ENCODE results near the gene TSPEAR.

The TSPEAR gene

GRCh38 chr21:44526096-44526997 lies 185.0 kb downstream of the TSPEAR start:
- TF ChIP-seq CTCF (IDR thresholded peaks at IDR 0.05; ENCODE audit: insufficient read depth, low read depth, low read length, missing control alignments), result no peak
- H3K4me3 ChIP-seq (ENCODE audit: low read length), result no peak overlapping the region
- DNase-seq (ENCODE audit: low read depth), result no peak

- TF ChIP-seq CTCF (IDR thresholded peaks at IDR 0.05; ENCODE audit: insufficient read depth, low read depth, low read length, missing control alignments), result no peak
- no peak overlapping the region for H3K4me3 ChIP-seq (ENCODE audit: low read length)
- DNase-seq (ENCODE audit: low read depth), result no peak
These were observed 185.8 kb downstream of the TSPEAR start for GRCh38 chr21:44525391-44526095.

GRCh38 chr21:44524414-44525371 lies 186.7 kb downstream of the TSPEAR start:
- no peak overlapping the region for H3K4me3 ChIP-seq (ENCODE audit: low read length)
- no peak for TF ChIP-seq CTCF (IDR thresholded peaks at IDR 0.05; ENCODE audit: insufficient read depth, low read depth, low read length, missing control alignments)
- DNase-seq (ENCODE audit: low read depth), result no peak

GRCh38 chr21:44523567-44524413 lies 187.6 kb downstream of the TSPEAR start:
- no peak for TF ChIP-seq CTCF (IDR thresholded peaks at IDR 0.05; ENCODE audit: insufficient read depth, low read depth, low read length, missing control alignments)
- no peak overlapping the region for H3K4me3 ChIP-seq (ENCODE audit: low read length)
- DNase-seq (ENCODE audit: low read depth), result peak; percentile 6

- DNase-seq (ENCODE audit: low read depth), result no peak
- no peak overlapping the region for H3K4me3 ChIP-seq (ENCODE audit: low read length)
- no peak for TF ChIP-seq CTCF (IDR thresholded peaks at IDR 0.05; ENCODE audit: insufficient read depth, low read depth, low read length, missing control alignments)
These were observed 188.6 kb downstream of the TSPEAR start for GRCh38 chr21:44522753-44523204.
